Measurements from ENCODE around the gene PVALB. TPM values are rescaled to one million over a fixed set of nuclear protein-coding genes. Genes with fewer than 3 reads are reported as not detected.

The PVALB gene
- total RNA-seq, 4 donors from 2014 or later = not detected

GRCh38 chr22:36819112-36819511, 2.3 kb upstream of the PVALB start:
- no peak for TF ChIP-seq CTCF (IDR thresholded peaks at IDR 0.05; ENCODE audit: low read depth)

DNA sequence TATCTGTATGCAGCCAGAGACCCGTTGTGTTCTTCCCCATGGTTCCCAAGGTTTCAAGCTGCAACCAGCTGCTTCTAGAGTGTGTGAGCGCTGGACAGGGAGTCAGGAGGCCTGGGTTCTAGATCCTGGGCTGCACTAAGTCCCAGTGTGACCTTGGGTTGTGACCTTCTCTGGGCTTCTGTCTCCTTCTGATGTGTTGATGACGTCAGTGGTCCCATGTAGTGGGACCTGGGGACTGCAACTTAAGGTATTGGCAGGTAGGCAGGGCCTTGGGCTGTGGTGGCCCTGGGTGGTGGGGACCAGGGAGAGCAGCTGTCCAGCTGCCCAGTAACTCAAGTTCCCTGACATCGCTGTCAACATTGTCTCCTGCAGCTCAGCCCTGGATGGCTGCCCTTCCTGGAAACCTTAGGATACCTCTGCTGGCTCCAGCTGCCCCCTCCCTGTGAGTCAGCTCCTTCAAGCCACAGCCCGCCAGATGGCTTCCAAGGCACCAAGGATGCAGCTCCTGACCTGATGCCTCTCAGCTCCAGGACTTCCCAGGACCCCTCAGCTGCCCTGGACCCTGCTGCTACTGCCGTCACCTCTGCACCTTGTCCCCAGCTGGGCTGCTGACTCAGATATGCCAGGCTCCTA, 1.3 kb upstream of the PVALB start:
- no peak for TF ChIP-seq CTCF (IDR thresholded peaks at IDR 0.05; ENCODE audit: low read depth)

DNA sequence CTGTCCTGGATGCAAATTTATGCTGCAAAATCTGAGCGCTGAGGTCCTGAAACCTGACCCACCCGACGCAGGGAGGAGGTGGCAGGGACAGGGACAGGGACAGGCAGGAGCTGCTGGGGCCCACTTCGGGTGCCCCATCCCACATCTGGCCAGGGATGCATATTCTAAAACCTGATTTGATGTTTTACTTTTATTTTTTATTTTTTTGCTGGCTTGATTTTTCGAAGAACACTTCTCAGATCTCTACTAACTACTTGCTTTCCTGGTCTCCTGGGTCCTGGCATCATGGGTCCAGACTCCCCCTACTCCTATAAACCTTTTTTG, 652 bp upstream of the PVALB start:
- no peak for TF ChIP-seq CTCF (IDR thresholded peaks at IDR 0.05; ENCODE audit: low read depth)

- no peak for TF ChIP-seq CTCF (IDR thresholded peaks at IDR 0.05; ENCODE audit: low read depth)
Measured at GRCh38 chr22:36816339-36816635, 548 bp downstream of the PVALB start.

DNA sequence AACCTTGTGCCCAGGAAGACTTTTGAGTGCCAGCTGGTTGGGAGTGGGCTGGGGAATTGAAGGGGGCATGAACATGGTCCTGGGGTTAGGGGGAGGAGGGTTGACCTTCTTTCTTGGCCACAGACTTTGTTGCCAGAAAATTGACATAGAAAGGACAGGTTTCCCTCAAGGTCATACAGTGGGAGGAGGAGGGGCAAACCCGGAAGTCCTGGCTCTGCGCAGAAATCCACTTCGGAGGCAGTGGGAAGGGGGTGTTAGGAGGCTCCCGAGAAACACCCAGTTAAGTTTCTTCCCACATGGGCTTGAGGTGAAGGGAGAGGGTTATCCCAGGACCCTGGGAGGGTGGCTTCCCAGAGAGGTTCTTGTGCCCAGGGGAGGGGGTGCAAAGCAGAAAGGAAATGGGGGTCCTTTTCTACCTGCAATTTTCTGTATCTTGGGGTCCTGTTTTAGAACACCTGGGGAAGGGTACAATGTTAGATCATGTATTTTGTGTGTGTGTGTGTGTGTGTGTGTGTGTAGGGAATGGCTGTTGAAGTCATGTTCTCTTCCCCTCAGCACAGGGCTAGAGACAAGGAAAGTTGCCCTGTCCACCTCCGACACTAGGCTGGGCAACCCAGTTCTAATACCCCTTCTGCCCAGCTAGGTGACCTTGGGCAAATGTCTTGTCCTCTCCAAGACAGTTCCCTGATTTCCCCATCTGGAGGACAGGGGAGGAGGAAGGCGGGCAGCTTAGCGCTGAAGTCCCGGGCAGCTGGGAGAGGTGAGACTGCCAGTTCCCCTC, 1.1 kb downstream of the PVALB start:
- TF ChIP-seq CTCF (IDR thresholded peaks at IDR 0.05; ENCODE audit: low read depth) = no peak

- no peak for TF ChIP-seq CTCF (IDR thresholded peaks at IDR 0.05; ENCODE audit: low read depth)
Measured at GRCh38 chr22:36814801-36815200, 2.0 kb downstream of the PVALB start.

- no peak for TF ChIP-seq CTCF (IDR thresholded peaks at IDR 0.05; ENCODE audit: low read depth)
Measured at GRCh38 chr22:36811094-36811800, 5.6 kb downstream of the PVALB start.

Measured in subcutaneous adipose tissue (tissue), 4 donors.